ELF-1 (cell line): Measurements from ENCODE around the gene FANCD2OS.
"Not testable (repeated sequence)": the region's sequence is repeated elsewhere in the genome, so short reads cannot be mapped to it uniquely, and the experiment has no call there.

Experiments used
- DNase-seq: peaks from one replicate; pipeline ENCODE4 v3.0.0-alpha.2; 2016; ENCODE audit warnings: low read depth, low spot score

FANCD2OS gene

DNA sequence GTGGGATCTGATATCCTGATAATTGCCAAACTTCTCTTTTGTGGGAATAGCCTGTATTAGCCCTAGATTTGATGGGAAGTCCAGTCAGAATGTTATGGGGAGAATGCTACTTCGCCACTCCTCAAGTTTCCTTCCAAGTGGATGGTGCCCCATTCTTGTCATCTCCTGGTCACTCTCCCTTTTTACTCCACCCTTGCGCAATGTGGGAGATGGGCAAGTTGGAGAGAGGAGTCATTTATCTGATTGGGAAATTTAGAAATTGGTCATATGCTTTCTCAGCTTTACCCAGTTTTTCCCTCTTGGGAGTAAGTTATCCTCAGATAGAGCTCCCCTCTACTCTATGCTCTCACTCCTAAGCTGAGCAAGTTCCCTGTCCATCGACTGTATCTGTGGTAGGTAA is 14.4 kb downstream of the FANCD2OS start:
- no peak for DNase-seq

DNA sequence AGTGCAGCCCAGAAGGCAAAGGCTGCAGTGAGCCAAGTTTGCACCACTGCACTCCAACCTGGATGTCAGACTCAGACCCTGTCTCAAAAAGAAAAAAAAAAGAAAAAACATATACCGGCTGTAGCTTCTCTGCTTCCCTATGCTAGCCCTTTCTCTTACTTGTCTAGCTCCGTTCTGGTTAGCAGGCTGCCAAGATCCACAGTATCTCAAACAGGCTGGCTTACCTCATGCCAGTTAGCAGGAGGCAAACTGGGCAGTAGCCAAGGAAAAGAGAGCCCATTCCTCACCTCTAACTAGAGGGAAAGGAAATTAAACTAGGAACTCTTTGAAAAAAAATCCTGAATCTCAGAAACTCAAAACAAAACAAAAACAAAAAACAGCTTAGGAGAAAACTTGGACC is 16.7 kb downstream of the FANCD2OS start:
- not testable (repeated sequence) for DNase-seq

- not testable (repeated sequence) for DNase-seq
Observed at GRCh38 chr3:10090774-10091173, 17.3 kb downstream of the FANCD2OS start.

- no peak for DNase-seq
Observed at GRCh38 chr3:10090179-10090578, 17.9 kb downstream of the FANCD2OS start.

GRCh38 chr3:10088256-10088655 is 19.8 kb downstream of the FANCD2OS start:
- no peak for DNase-seq

GRCh38 chr3:10085738-10086137 is 22.3 kb downstream of the FANCD2OS start:
- no peak for DNase-seq

DNA sequence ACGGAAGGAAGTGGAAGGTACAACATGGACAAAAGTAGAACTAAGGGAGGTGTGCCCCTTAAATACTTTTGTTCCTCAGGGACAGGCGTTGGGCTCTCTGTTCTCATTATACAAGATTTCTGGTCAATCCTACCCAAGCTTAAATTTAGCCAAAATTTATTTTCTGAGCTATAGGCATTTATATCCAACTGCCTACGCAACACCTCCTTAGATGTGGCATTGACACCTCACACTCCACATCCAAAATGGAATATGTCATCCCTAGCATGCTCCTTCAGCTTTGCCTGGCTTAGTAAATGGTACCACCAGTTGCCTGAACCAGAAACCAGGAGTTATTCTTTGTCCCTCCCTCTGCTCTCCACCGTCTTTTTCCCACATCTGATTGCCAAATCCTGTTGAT is 26.2 kb downstream of the FANCD2OS start:
- no peak for DNase-seq

DNA sequence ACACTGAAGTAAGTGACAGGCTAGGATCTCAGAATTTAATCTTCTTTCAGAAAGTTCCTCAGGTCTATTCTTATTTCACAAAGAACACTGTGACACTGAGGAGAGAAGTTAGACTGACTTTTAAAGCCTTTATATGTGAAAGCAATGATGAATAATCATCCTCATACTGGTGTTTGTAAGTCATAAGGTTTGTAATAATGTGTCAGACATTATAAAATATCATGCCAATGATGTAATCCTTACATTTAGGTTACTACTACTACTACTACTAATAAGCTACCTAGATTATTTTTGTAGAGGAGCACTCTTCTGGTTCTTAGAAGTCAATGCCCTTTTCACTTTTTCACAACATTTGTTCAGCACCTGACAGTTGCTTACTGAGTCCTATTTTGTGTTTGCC is 33.4 kb downstream of the FANCD2OS start:
- DNase-seq, result no peak

GRCh38 chr3:10070077-10070476 is 38.0 kb downstream of the FANCD2OS start:
- not testable (repeated sequence) for DNase-seq

DNA sequence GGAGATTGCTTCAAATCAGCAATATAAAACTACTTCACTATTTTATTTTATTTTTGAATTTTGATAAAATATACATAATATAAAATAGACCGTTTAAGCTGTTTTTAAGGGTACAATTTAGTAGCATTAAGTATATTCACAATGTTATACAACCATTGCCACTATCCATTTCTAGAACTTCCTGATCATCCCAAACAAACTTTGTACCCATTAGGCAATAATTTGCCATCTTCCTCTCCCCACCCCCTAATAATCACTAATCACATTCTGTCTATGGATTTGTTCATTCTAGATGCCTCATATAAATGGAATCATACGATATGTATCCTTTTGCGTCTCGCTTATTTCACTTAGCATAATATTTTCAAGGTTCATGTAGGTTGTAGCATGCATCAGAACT is 53.0 kb downstream of the FANCD2OS start:
- DNase-seq, result no peak
